HG03097 (cell line): ENCODE measurements around the gene VOPP1.

Experiments used
- ATAC-seq: cut with Tn5 transposase; IDR thresholded peaks from one replicate; pipeline ENCODE4 v1.9.1; 2021; ENCODE audit not compliant: unreplicated experiment, low FRiP score

VOPP1 gene

GRCh38 chr7:55441774-55442522 is 130.4 kb downstream of the VOPP1 start:
- ATAC-seq = no peak

- no peak for ATAC-seq
Measured at GRCh38 chr7:55441002-55441401, 131.3 kb downstream of the VOPP1 start.

GRCh38 chr7:55440040-55440690 is 132.1 kb downstream of the VOPP1 start:
- no peak for ATAC-seq

GRCh38 chr7:55439627-55440026 is 132.7 kb downstream of the VOPP1 start:
- ATAC-seq = no peak

GRCh38 chr7:55438757-55439525 is 133.4 kb downstream of the VOPP1 start:
- no peak for ATAC-seq

GRCh38 chr7:55438085-55438756 is 134.1 kb downstream of the VOPP1 start:
- ATAC-seq = no peak

GRCh38 chr7:55437375-55437774 is 134.9 kb downstream of the VOPP1 start:
- no peak for ATAC-seq

- ATAC-seq = no peak
Measured at GRCh38 chr7:55436457-55436856, 135.8 kb downstream of the VOPP1 start.

GRCh38 chr7:55435466-55435865 is 136.8 kb downstream of the VOPP1 start:
- ATAC-seq = no peak

- peak; percentile 80 for ATAC-seq
Measured at GRCh38 chr7:55432939-55433784, 139.1 kb downstream of the VOPP1 start.

- no peak for ATAC-seq
Measured at GRCh38 chr7:55432506-55432905, 139.8 kb downstream of the VOPP1 start.

- no peak for ATAC-seq
Measured at GRCh38 chr7:55431898-55432297, 140.4 kb downstream of the VOPP1 start.

GRCh38 chr7:55429835-55430499 is 142.3 kb downstream of the VOPP1 start:
- no peak for ATAC-seq

GRCh38 chr7:55427800-55428199 is 144.5 kb downstream of the VOPP1 start:
- ATAC-seq = no peak

- no peak for ATAC-seq
Measured at GRCh38 chr7:55427342-55427741, 145.0 kb downstream of the VOPP1 start.

GRCh38 chr7:55426676-55427075 is 145.6 kb downstream of the VOPP1 start:
- ATAC-seq = no peak

- ATAC-seq = no peak
Measured at GRCh38 chr7:55425141-55425752, 147.1 kb downstream of the VOPP1 start.

- no peak for ATAC-seq
Measured at GRCh38 chr7:55423891-55424290, 148.4 kb downstream of the VOPP1 start.

GRCh38 chr7:55423277-55423711 is 149.0 kb downstream of the VOPP1 start:
- ATAC-seq = no peak
